Activated CD4-positive, alpha-beta memory T cell treated with anti-CD3 and anti-CD28 coated beads, Interleukin-2, amount 10 ng/mL, durations not matched to agents 7 days and 5 days (primary cell): Measurements from ENCODE around the gene CADM1. TPM values are rescaled to one million over a fixed set of nuclear protein-coding genes. Genes with fewer than 3 reads are reported as not detected.

Experiments
- CTCF ChIA-PET: fragments of 350-600 bp; sonication (Branson Sonifier 250); formaldehyde crosslinking; loops from one replicate; lab custom pipeline; 2021; ENCODE audit warnings: antibody characterized with exemption, inconsistent platforms; lab: Charles Lee
- POLR2A ChIA-PET: fragments of 350-600 bp; sonication (Branson Sonifier 250); formaldehyde crosslinking; loops from one replicate; lab custom pipeline; 2021; ENCODE audit warnings: antibody characterized with exemption; lab: Charles Lee
- DNase-seq: peaks from one replicate; pipeline ENCODE4 v3.0.0-alpha.2; 2020
- H3K27ac Mint-ChIP-seq: one replicate; pipeline ENCODE4 v1.8.0; 2021; ENCODE audit warnings: mild to moderate bottlenecking, mixed read lengths
- H3K27me3 Mint-ChIP-seq: one replicate; pipeline ENCODE4 v1.8.0; 2021; ENCODE audit warnings: mixed read lengths
- H3K36me3 Mint-ChIP-seq: one replicate; pipeline ENCODE4 v1.8.0; 2021; ENCODE audit warnings: low read depth, mixed read lengths
- H3K4me1 Mint-ChIP-seq: one replicate; pipeline ENCODE4 v1.8.0; 2021; ENCODE audit warnings: mixed read lengths
- H3K4me3 Mint-ChIP-seq: one replicate; pipeline ENCODE4 v1.8.0; 2021; ENCODE audit warnings: mild to moderate bottlenecking, mixed read lengths
- H3K9me3 Mint-ChIP-seq: one replicate; pipeline ENCODE4 v1.8.0; 2021; ENCODE audit warnings: mixed read lengths
- total RNA-seq, 2 experiments: library from RNA; stranded (reverse); gene quantifications; one replicate each; pipeline ENCODE4 v1.2.3, GENCODE V29; 2021

Gene CADM1
- total RNA-seq, 2 experiments from 2014 or later, result 1.7 to 2.5 TPM

DNA sequence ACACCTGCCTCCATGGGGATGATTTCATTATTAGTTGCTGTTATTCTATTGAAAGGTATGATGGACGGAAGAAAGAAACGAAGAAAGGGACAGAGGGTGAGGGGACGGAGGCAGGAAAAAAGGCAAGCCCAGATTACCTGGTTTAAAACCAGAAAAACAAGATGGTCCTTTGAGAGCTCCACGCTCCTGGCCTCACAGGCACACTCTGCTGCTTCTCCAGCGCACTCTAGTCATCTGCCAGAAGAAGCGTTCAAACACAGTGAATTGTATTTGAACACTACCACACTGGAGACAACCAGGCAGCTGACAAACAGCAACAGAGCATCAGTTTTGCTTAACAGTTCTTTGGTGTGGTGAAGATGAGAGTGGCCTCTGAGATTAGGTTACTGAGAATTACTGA, 216.9 kb downstream of the CADM1 start:
- no peaks in the 10 kb centered on the region for H3K4me1 Mint-ChIP-seq
- no peak overlapping the region for H3K4me3 Mint-ChIP-seq
- H3K27me3 Mint-ChIP-seq, result peaks cover 2% of the 10 kb centered on the region
- H3K27ac Mint-ChIP-seq, result no peak overlapping the region
- DNase-seq, result no peak
- no peaks in the 10 kb centered on the region for H3K9me3 Mint-ChIP-seq
- no peaks in the 10 kb centered on the region for H3K36me3 Mint-ChIP-seq
- CTCF ChIA-PET, result no interaction called here
- POLR2A ChIA-PET, result no interaction called here

GRCh38 chr11:115286614-115287013, 217.6 kb downstream of the CADM1 start:
- Mint-ChIP-seq H3K9me3 (no peaks in the 10 kb centered on the region), H3K4me3 (no peak overlapping the region)
- POLR2A ChIA-PET, result no interaction called here

GRCh38 chr11:115284773-115285172, 219.4 kb downstream of the CADM1 start:
- POLR2A ChIA-PET, result no interaction called here

More at GRCh38 chr11:115286614-115287013, 217.6 kb downstream of the CADM1 start:
- peaks cover 2% of the 10 kb centered on the region for H3K27me3 Mint-ChIP-seq
- H3K4me1 Mint-ChIP-seq, result no peaks in the 10 kb centered on the region
- no peak for DNase-seq
- H3K27ac Mint-ChIP-seq, result no peak overlapping the region
- H3K36me3 Mint-ChIP-seq, result no peaks in the 10 kb centered on the region
- CTCF ChIA-PET, result no interaction called here

GRCh38 chr11:115282923-115283322, 221.3 kb downstream of the CADM1 start:
- ChIA-PET POLR2A (no interaction called here), CTCF (no interaction called here)
- peaks cover 11% of the 10 kb centered on the region for H3K27me3 Mint-ChIP-seq
- no peak overlapping the region for H3K4me3 Mint-ChIP-seq
- no peaks in the 10 kb centered on the region for H3K4me1 Mint-ChIP-seq
- H3K36me3 Mint-ChIP-seq, result no peaks in the 10 kb centered on the region
- no peak overlapping the region for H3K27ac Mint-ChIP-seq
- no peaks in the 10 kb centered on the region for H3K9me3 Mint-ChIP-seq
- no peak for DNase-seq

More at GRCh38 chr11:115284773-115285172, 219.4 kb downstream of the CADM1 start:
- Mint-ChIP-seq H3K27me3 (peaks cover 3% of the 10 kb centered on the region), H3K9me3 (no peaks in the 10 kb centered on the region), H3K4me3 (no peak overlapping the region), H3K27ac (no peak overlapping the region), H3K36me3 (no peaks in the 10 kb centered on the region), H3K4me1 (no peaks in the 10 kb centered on the region)
- CTCF ChIA-PET, result no interaction called here
- DNase-seq, result no peak

DNA sequence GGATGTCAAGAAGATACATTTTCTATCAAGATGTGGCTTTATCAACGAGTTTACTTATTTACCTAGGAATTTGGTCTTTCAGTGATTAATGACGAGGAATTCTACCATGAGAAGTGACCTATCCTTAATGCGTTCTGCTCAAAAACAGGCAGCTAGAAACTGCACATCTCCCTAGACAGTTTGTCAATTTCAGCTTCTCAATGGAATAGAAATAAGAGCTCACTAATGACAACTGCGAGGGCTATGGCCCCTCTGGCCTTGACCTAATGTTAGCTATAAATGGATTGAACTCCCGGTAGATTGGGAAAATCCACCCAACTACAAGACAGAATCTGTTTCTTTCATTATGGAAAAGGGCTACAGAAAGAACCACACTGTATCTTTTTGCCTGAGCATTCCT, 223.4 kb downstream of the CADM1 start:
- CTCF ChIA-PET, result no interaction called here
- no peak overlapping the region for H3K4me3 Mint-ChIP-seq
- POLR2A ChIA-PET, result no interaction called here
- peaks cover 17% of the 10 kb centered on the region for H3K27me3 Mint-ChIP-seq
- DNase-seq, result no peak
- no peaks in the 10 kb centered on the region for H3K4me1 Mint-ChIP-seq
- no peaks in the 10 kb centered on the region for H3K9me3 Mint-ChIP-seq
- no peak overlapping the region for H3K27ac Mint-ChIP-seq
- no peaks in the 10 kb centered on the region for H3K36me3 Mint-ChIP-seq

DNA sequence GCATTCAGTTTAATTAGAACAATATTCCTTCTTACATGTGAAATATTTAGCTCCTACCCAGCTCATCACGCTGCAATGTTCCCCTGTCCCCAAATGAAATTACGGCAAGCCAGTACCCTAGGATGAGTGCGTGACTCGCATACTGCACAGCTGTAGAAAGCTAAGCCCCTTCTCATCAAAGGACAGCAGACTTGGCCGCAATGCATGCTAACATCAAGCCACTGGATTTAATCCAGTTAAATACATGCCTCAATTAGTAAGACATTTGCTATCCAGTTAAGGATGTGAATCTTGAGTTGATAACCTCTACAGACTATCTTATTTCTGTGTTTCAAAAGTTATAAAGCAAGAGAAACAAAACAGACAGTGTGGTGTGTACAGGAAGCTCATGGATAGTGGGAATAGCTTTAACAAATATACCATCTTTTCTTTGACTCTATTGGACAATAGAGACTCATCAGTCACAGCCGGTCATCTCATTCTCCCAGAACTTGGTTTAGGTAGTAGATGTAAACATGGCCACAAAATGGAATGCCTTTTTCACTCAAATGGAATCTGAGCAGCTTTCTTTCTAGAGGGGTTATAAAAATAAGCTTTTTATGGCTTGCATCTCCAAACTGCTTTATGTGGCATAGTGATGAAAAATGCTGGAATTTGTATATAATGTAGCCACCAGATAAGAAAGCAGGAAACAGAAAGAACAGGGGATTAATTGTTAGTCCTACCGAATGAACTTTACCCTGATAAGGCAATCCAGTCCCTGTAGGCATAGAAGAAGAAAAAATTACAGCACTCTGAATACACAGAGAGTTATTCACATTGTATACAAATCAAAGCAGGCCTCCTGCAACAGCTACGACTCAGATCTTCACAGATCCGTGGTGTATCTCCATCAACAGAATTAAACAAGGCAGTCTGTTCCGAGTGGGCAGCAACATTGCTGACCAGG, 224.1 kb downstream of the CADM1 start:
- H3K36me3 Mint-ChIP-seq, result no peaks in the 10 kb centered on the region
- H3K9me3 Mint-ChIP-seq, result no peaks in the 10 kb centered on the region
- CTCF ChIA-PET, result no interaction called here
- no peak overlapping the region for H3K4me3 Mint-ChIP-seq
- no peak overlapping the region for H3K27ac Mint-ChIP-seq
- H3K4me1 Mint-ChIP-seq, result no peaks in the 10 kb centered on the region
- POLR2A ChIA-PET, result no interaction called here
- H3K27me3 Mint-ChIP-seq, result peaks cover 17% of the 10 kb centered on the region
- no peak for DNase-seq

DNA sequence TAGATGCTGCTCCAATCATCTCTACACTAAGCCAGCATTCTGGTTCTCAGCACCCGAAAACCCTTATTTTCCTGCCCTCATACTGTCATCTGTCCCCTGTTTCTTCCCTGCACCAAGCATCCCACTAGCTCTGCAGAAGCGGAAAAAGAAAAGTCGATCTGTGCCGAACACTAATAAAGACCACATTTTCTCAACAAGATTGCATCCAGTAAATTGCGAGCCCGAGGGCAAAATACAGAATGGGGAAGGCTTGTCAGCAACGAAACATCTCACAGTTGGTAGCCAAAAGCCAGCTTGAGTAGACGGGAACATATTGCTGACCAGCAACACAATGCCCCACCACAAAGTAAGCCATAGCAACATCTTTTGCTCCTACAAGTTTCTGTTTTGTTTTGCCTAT, 227.4 kb downstream of the CADM1 start:
- no peak for DNase-seq
- Mint-ChIP-seq H3K27ac (no peak overlapping the region), H3K4me1 (no peaks in the 10 kb centered on the region), H3K4me3 (no peak overlapping the region), H3K36me3 (no peaks in the 10 kb centered on the region), H3K9me3 (no peaks in the 10 kb centered on the region), H3K27me3 (peaks cover 17% of the 10 kb centered on the region)
- CTCF ChIA-PET, result no interaction called here
- POLR2A ChIA-PET, result no interaction called here

DNA sequence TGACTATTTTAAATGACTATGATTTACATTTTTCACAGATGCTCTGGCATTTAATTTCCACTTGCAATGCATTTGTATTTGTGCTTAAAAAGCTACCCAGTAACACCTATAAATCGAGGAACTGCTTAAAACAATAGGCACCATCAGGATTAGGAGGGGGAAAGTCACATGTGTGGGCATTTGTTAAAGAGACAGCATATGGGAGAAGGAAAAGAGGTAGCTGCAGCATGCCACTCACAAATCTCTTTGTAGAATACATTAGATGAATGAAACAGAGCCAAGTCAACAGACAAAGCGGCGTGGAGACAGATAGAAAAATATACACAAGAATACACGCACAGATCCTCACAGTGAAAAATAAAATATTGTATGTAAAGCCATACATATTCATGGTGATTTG, 228.0 kb downstream of the CADM1 start:
- no peaks in the 10 kb centered on the region for H3K4me1 Mint-ChIP-seq
- CTCF ChIA-PET, result interaction anchor here (0.6 kb wide), 1 partner anchor 159 kb away, joined by 3 read pairs; no protein-coding TSS in a partner anchor
- H3K4me3 Mint-ChIP-seq, result no peak overlapping the region
- H3K36me3 Mint-ChIP-seq, result no peaks in the 10 kb centered on the region
- no peaks in the 10 kb centered on the region for H3K9me3 Mint-ChIP-seq
- peaks cover 17% of the 10 kb centered on the region for H3K27me3 Mint-ChIP-seq
- DNase-seq, result no peak
- H3K27ac Mint-ChIP-seq, result no peak overlapping the region
- POLR2A ChIA-PET, result no interaction called here

GRCh38 chr11:115275045-115275444, 229.2 kb downstream of the CADM1 start:
- Mint-ChIP-seq H3K9me3 (no peaks in the 10 kb centered on the region), H3K27me3 (peaks cover 14% of the 10 kb centered on the region), H3K4me1 (no peaks in the 10 kb centered on the region), H3K4me3 (no peak overlapping the region), H3K27ac (no peak overlapping the region), H3K36me3 (no peaks in the 10 kb centered on the region)
- CTCF ChIA-PET, result no interaction called here
- DNase-seq, result no peak
- POLR2A ChIA-PET, result no interaction called here

- H3K9me3 Mint-ChIP-seq, result no peaks in the 10 kb centered on the region
- H3K27ac Mint-ChIP-seq, result no peak overlapping the region
- no peaks in the 10 kb centered on the region for H3K4me1 Mint-ChIP-seq
- POLR2A ChIA-PET, result no interaction called here
- peaks cover 5% of the 10 kb centered on the region for H3K27me3 Mint-ChIP-seq
- DNase-seq, result no peak
- no peaks in the 10 kb centered on the region for H3K36me3 Mint-ChIP-seq
- CTCF ChIA-PET, result no interaction called here
- H3K4me3 Mint-ChIP-seq, result no peak overlapping the region
Measured at GRCh38 chr11:115272925-115273324, 231.3 kb downstream of the CADM1 start.

GRCh38 chr11:115271643-115272042, 232.6 kb downstream of the CADM1 start:
- DNase-seq, result no peak
- no peaks in the 10 kb centered on the region for H3K4me1 Mint-ChIP-seq
- no peak overlapping the region for H3K4me3 Mint-ChIP-seq
- POLR2A ChIA-PET, result no interaction called here
- CTCF ChIA-PET, result no interaction called here
- H3K36me3 Mint-ChIP-seq, result no peaks in the 10 kb centered on the region
- no peaks in the 10 kb centered on the region for H3K9me3 Mint-ChIP-seq
- no peak overlapping the region for H3K27ac Mint-ChIP-seq
- H3K27me3 Mint-ChIP-seq, result no peaks in the 10 kb centered on the region

DNA sequence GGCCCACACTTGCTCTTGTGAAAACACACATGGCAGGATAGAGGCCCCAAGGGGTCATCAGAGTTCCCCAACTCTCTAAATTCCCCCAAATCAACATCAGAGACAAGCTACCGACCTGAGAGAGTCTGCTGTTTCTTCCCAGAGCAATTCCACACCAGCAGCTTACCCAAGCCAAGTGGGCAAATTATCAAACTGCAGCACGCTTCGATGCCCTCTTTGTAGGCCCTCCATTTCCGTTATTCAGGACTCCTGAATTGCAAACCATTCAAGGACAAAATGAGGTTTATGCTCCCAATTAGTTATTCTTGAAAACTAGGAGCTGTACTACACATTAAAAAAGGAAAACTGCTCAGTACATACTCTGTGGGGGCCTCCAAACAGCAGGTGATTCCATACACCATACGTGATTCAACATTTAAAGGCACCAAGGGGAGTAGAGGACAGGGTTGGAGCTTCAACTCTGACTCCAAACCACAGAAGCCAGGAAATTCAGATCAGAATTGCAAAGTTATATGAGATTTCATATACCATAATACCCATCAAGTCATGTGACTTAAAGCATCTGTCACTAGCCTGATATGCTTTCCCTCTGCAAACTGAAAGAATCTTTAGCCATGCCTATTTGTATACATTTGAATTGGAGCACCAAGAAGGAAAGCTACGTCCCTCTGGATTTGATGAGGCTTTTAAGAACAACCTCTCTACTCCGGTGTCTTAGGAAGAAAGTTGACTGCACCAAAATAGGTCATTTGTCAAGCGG, 234.8 kb downstream of the CADM1 start:
- Mint-ChIP-seq H3K27me3 (no peaks in the 10 kb centered on the region), H3K9me3 (no peaks in the 10 kb centered on the region), H3K27ac (no peak overlapping the region), H3K4me3 (no peak overlapping the region), H3K36me3 (no peaks in the 10 kb centered on the region), H3K4me1 (no peaks in the 10 kb centered on the region)
- POLR2A ChIA-PET, result no interaction called here
- DNase-seq, result no peak
- CTCF ChIA-PET, result no interaction called here

- POLR2A ChIA-PET, result no interaction called here
- CTCF ChIA-PET, result no interaction called here
- H3K4me1 Mint-ChIP-seq, result no peaks in the 10 kb centered on the region
Measured at GRCh38 chr11:115267871-115268270, 236.3 kb downstream of the CADM1 start.

More at GRCh38 chr11:115267871-115268270, 236.3 kb downstream of the CADM1 start:
- H3K36me3 Mint-ChIP-seq, result no peaks in the 10 kb centered on the region
- no peak overlapping the region for H3K27ac Mint-ChIP-seq
- H3K27me3 Mint-ChIP-seq, result no peaks in the 10 kb centered on the region
- DNase-seq, result no peak
- H3K9me3 Mint-ChIP-seq, result no peaks in the 10 kb centered on the region
- H3K4me3 Mint-ChIP-seq, result no peak overlapping the region
